GM18511 (cell line): Measurements from ENCODE around the gene CADM3.

ENCODE experiments used
- ATAC-seq: cut with Tn5 transposase; IDR thresholded peaks from one replicate; pipeline ENCODE4 v1.9.1; 2021; ENCODE audit warnings: mild to moderate bottlenecking, moderate library complexity; ENCODE audit not compliant: unreplicated experiment

CADM3 gene

GRCh38 chr1:159172614-159173291 lies 1.3 kb downstream of the CADM3 start:
- no peak for ATAC-seq

- ATAC-seq = no peak
These were observed 1.9 kb downstream of the CADM3 start for GRCh38 chr1:159173320-159173719.

GRCh38 chr1:159175571-159175970 lies 4.2 kb downstream of the CADM3 start:
- no peak for ATAC-seq

GRCh38 chr1:159177272-159177907 lies 6.0 kb downstream of the CADM3 start:
- no peak for ATAC-seq

GRCh38 chr1:159179906-159180305 lies 8.5 kb downstream of the CADM3 start:
- ATAC-seq = no peak

- ATAC-seq = no peak
These were observed 9.1 kb downstream of the CADM3 start for GRCh38 chr1:159180516-159180915.

- ATAC-seq = no peak
These were observed 10.1 kb downstream of the CADM3 start for GRCh38 chr1:159181328-159182024.

- no peak for ATAC-seq
These were observed 12.8 kb downstream of the CADM3 start for GRCh38 chr1:159184201-159184600.

GRCh38 chr1:159185121-159185520 lies 13.7 kb downstream of the CADM3 start:
- ATAC-seq = no peak

- ATAC-seq = no peak
These were observed 15.6 kb downstream of the CADM3 start for GRCh38 chr1:159187033-159187432.

- ATAC-seq = peak; percentile 13
These were observed 16.4 kb downstream of the CADM3 start for GRCh38 chr1:159187647-159188374.

GRCh38 chr1:159188375-159188788 lies 17.0 kb downstream of the CADM3 start:
- ATAC-seq = peak; percentile 97

- ATAC-seq = no peak
These were observed 19.0 kb downstream of the CADM3 start for GRCh38 chr1:159190441-159190840.

GRCh38 chr1:159196543-159196942 lies 25.1 kb downstream of the CADM3 start:
- ATAC-seq = no peak

GRCh38 chr1:159197561-159198557 lies 26.4 kb downstream of the CADM3 start:
- ATAC-seq = peak; percentile 91

- no peak for ATAC-seq
These were observed 28.5 kb downstream of the CADM3 start for GRCh38 chr1:159199901-159200300.

GRCh38 chr1:159200769-159201168 lies 29.4 kb downstream of the CADM3 start:
- ATAC-seq = no peak

GRCh38 chr1:159201642-159202041 lies 30.2 kb downstream of the CADM3 start:
- no peak for ATAC-seq

- no peak for ATAC-seq
These were observed 32.2 kb downstream of the CADM3 start for GRCh38 chr1:159203610-159204009.
